A549 (cell line): ENCODE data around the gene NMRK1. TPM values are rescaled to one million over a fixed set of nuclear protein-coding genes. Genes with fewer than 3 reads are reported as not detected.

ENCODE experiments used
- ATAC-seq, 2 experiments: fragments of 200-7000 bp in 1 of 2; fragments of >200 bp in 1 of 2; cut with Nextera tagmentation in 1 of 2; cut with Tn5 transposase in 1 of 2; 3 replicates each; pipeline versions ENCODE4 v1.8.0 to v1.9.1; 2018 to 2020; ENCODE audit warnings: mild to moderate bottlenecking in 1 of 2, moderate library complexity in 1 of 2
- CTCF ChIA-PET: fragments of 300-600 bp; sonication (Branson Sonifier 250); formaldehyde crosslinking; extraction: SDS; loops from one replicate; lab custom pipeline; 2021; ENCODE audit warnings: antibody characterized with exemption, inconsistent platforms; lab: Yijun Ruan, JAX
- POLR2A ChIA-PET: fragments of 350-600 bp; formaldehyde crosslinking; extraction: SDS; loops from one replicate; lab custom pipeline; 2021; ENCODE audit warnings: antibody characterized with exemption, inconsistent platforms; lab: Yijun Ruan, JAX
- DNase-seq, 2 experiments: peaks; one replicate each; pipeline versions ENCODE4 v3.0.0 to v3.0.0-alpha.2; 2011 to 2016; ENCODE audit warnings: low read depth in 1 of 2, low spot score in 1 of 2
- FAIRE-seq: peaks from 2 replicates; lab custom pipeline; 2011; peaks lifted over from hg19 to GRCh38; lab: Jason Lieb, UNC
- H3K27ac ChIP-seq, 2 experiments: fragments of >200 bp; sonication (Bioruptor Twin); formaldehyde crosslinking; 3 replicates each; pipeline ENCODE4 v1.5.1; 2016 to 2017
- H3K4me1 ChIP-seq: fragments of >200 bp; sonication (Bioruptor Twin); formaldehyde crosslinking; 3 replicates; pipeline ENCODE4 v1.6.1; 2016
- H3K4me2 ChIP-seq: fragments of >200 bp; sonication (Bioruptor Twin); formaldehyde crosslinking; 3 replicates; pipeline ENCODE4 v1.6.1; 2016
- H3K4me3 ChIP-seq: fragments of >200 bp; sonication (Bioruptor Twin); formaldehyde crosslinking; 3 replicates; pipeline ENCODE4 v1.5.1; 2016
- H3K9me3 ChIP-seq: fragments of >200 bp; sonication (Bioruptor Twin); formaldehyde crosslinking; 3 replicates; pipeline ENCODE4 v1.6.1; 2016
- CEBPB ChIP-seq, 2 experiments: fragments of >200 bp in 1 of 2; sonication (Bioruptor Twin) in 1 of 2; formaldehyde crosslinking in 1 of 2; IDR thresholded peaks; 2 replicates each; pipeline ENCODE4 v1.6.1; 2012 to 2016
- CHD2 ChIP-seq: fragments of 150-350 bp; IDR thresholded peaks from 2 replicates; pipeline ENCODE4 v1.6.1; 2014; ENCODE audit warnings: low read length; ENCODE audit not compliant: partially characterized antibody
- CHD4 ChIP-seq: fragments of 200-600 bp; sonication (generic); IDR thresholded peaks from 2 replicates; pipeline ENCODE4 v1.6.1; 2016; ENCODE audit warnings: antibody characterized with exemption, mild to moderate bottlenecking, borderline replicate concordance
- E2F6 ChIP-seq: IDR thresholded peaks from 2 replicates; pipeline ENCODE4 v1.6.1; 2012; ENCODE audit warnings: low read depth, borderline replicate concordance
- EP300 ChIP-seq, 2 experiments: fragments of >200 bp; sonication (Bioruptor Twin); formaldehyde crosslinking; IDR thresholded peaks; 2 replicates in 1 of 2; 3 replicates in 1 of 2; pipeline ENCODE4 v1.6.1; 2016 to 2017
- ESRRA ChIP-seq: fragments of 150-350 bp; IDR thresholded peaks from 2 replicates; pipeline ENCODE4 v1.6.1; 2014; ENCODE audit warnings: mild to moderate bottlenecking, low read length, borderline replicate concordance
- FOSB ChIP-seq: fragments of 250-450 bp; sonication (Bioruptor Pico); IDR thresholded peaks from 2 replicates; pipeline ENCODE4 v1.5.0; 2020; ENCODE audit warnings: mild to moderate bottlenecking, moderate library complexity
- FOSL2 ChIP-seq, 2 experiments: fragments of 450-650 bp in 1 of 2; fragments of >200 bp in 1 of 2; sonication (Bioruptor Twin) in 1 of 2; formaldehyde crosslinking; IDR thresholded peaks; 2 replicates each; pipeline versions ENCODE4 v1.5.0 to v1.6.1; 2016 to 2020; ENCODE audit warnings: mild to moderate bottlenecking in 1 of 2, moderate library complexity in 1 of 2
- FOXS1 ChIP-seq: fragments of 250-450 bp; sonication (Bioruptor Pico); IDR thresholded peaks from 2 replicates; pipeline ENCODE4 v1.5.0; 2020; ENCODE audit warnings: mild to moderate bottlenecking, moderate library complexity
- HDAC2 ChIP-seq: fragments of 200-600 bp; sonication (generic); IDR thresholded peaks from 2 replicates; pipeline ENCODE4 v1.6.1; 2016
- HEYL ChIP-seq: fragments of 250-450 bp; sonication (Bioruptor Pico); IDR thresholded peaks from 2 replicates; pipeline ENCODE4 v1.8.0; 2021; ENCODE audit warnings: mild to moderate bottlenecking, moderate library complexity
- HMGXB4 ChIP-seq: fragments of 250-450 bp; sonication (Bioruptor Pico); IDR thresholded peaks from 2 replicates; pipeline ENCODE4 v1.5.0; 2021; ENCODE audit warnings: mild to moderate bottlenecking, moderate library complexity, borderline replicate concordance
- KDM1A ChIP-seq: fragments of 200-600 bp; sonication (generic); IDR thresholded peaks from 2 replicates; pipeline ENCODE4 v1.6.1; 2016; ENCODE audit warnings: low read depth, mild to moderate bottlenecking
- PHF8 ChIP-seq: fragments of 200-600 bp; sonication (generic); IDR thresholded peaks from 2 replicates; pipeline ENCODE4 v1.6.1; 2016; ENCODE audit warnings: low read depth, mild to moderate bottlenecking, antibody characterized with exemption, moderate library complexity, borderline replicate concordance
- RAD21 ChIP-seq, 2 experiments: fragments of >200 bp in 1 of 2; sonication (Bioruptor Twin) in 1 of 2; formaldehyde crosslinking in 1 of 2; IDR thresholded peaks in 1 of 2; conservative IDR thresholded peaks in 1 of 2; 2 replicates in 1 of 2; 3 replicates in 1 of 2; pipeline ENCODE4 v1.6.1; 2012 to 2018; ENCODE audit warnings: inconsistent platforms in 1 of 2
- RCOR1 ChIP-seq: fragments of 150-350 bp; IDR thresholded peaks from 2 replicates; pipeline ENCODE4 v1.6.1; 2014; ENCODE audit warnings: antibody characterized with exemption, low read length, low read depth
- SREBF2 ChIP-seq: fragments of 450-650 bp; IDR thresholded peaks from 2 replicates; pipeline ENCODE4 v1.6.1; 2014; ENCODE audit warnings: mild to moderate bottlenecking, moderate library complexity
- TFCP2L1 ChIP-seq: fragments of 250-450 bp; sonication (Bioruptor Pico); IDR thresholded peaks from 2 replicates; pipeline ENCODE4 v1.5.0; 2021; ENCODE audit warnings: mild to moderate bottlenecking
- ZFP36 ChIP-seq: fragments of 450-650 bp; IDR thresholded peaks from 2 replicates; pipeline ENCODE4 v1.6.1; 2014; ENCODE audit warnings: borderline replicate concordance; ENCODE audit not compliant: partially characterized antibody
- ZSCAN20 ChIP-seq: fragments of 250-450 bp; sonication (Bioruptor Pico); IDR thresholded peaks from 2 replicates; pipeline ENCODE4 v1.8.0; 2022; ENCODE audit warnings: mild to moderate bottlenecking, moderate library complexity
- WGBS: methylation state at CpG from one replicate; pipeline ENCODE4 v1.1.6; 2017; ENCODE audit errors: missing lambda C conversion rate; 5-methylcytosine and 5-hydroxymethylcytosine counted together
- polyA plus RNA-seq, 4 experiments: library from polyadenylated mRNA; depleted of rRNA in 3 of 4; stranded (reverse); fragments of >200 nt; fragmentation: RNase III in 1 of 4; extraction: RNeasy Plus Mini Kit Qiagen cat#74134 plus additional on column Dnase treatment in 1 of 4; gene quantifications; 2 replicates in 3 of 4; 3 replicates in 1 of 4; pipeline ENCODE4 v1.2.3, GENCODE V29; 2011 to 2017
- TF ChIP-seq, protein P1 (sequence below): fragments of 450-650 bp; IDR thresholded peaks from 2 replicates; pipeline ENCODE4 v1.6.1; 2014; ENCODE audit warnings: antibody characterized with exemption

NMRK1 gene
- polyA plus RNA-seq, 2 of the 4 experiments (the other 2 are of a cell fraction), result 7.6 to 10.5 TPM

GRCh38 chr9:75071530-75072122 is 16.3 kb downstream of the NMRK1 start:
- no peak overlapping the region for H3K4me2 ChIP-seq
- ChIA-PET CTCF (interaction anchor here (1.5 to 4.0 kb wide), 2 partner anchors 297 to 301 kb away, joined by 6 to 16 read pairs; no protein-coding TSS in a partner anchor), POLR2A (no interaction called here)
- 76% methylated on average over 5 of the region's 5 CpGs for WGBS
- no peak for FAIRE-seq
- H3K27ac ChIP-seq, result no peak overlapping the region
- no peaks in the 10 kb centered on the region for H3K9me3 ChIP-seq
- no peak for ATAC-seq
- no peak overlapping the region for H3K4me3 ChIP-seq
- no peaks in the 10 kb centered on the region for H3K4me1 ChIP-seq
- TF ChIP-seq FOSL2 (IDR thresholded peaks at IDR 0.05) (no peak), FOSL2 (CRISPR knock-in tag; IDR thresholded peaks at IDR 0.05) (peak; percentile 18; the same call in 1 of the 2 replicates), ESRRA (no peak)
- DNase-seq, result no peak

GRCh38 chr9:75069171-75069570 is 18.8 kb downstream of the NMRK1 start:
- no peak for DNase-seq
- H3K4me2 ChIP-seq, result no peak overlapping the region
- TF ChIP-seq RCOR1, result no peak
- TF ChIP-seq SREBF2, result no peak
- TF ChIP-seq PHF8, result no peak
- no peak for TF ChIP-seq FOXS1 (CRISPR knock-in tag)
- TF ChIP-seq HMGXB4 (CRISPR knock-in tag), result no peak
- no peak for TF ChIP-seq KDM1A
- TF ChIP-seq FOSB, result no peak
- TF ChIP-seq E2F6, result no peak
- no peak for TF ChIP-seq HDAC2
- TF ChIP-seq, protein P1, sequence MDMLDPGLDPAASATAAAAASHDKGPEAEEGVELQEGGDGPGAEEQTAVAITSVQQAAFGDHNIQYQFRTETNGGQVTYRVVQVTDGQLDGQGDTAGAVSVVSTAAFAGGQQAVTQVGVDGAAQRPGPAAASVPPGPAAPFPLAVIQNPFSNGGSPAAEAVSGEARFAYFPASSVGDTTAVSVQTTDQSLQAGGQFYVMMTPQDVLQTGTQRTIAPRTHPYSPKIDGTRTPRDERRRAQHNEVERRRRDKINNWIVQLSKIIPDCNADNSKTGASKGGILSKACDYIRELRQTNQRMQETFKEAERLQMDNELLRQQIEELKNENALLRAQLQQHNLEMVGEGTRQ, result no peak
- TF ChIP-seq CEBPB (IDR thresholded peaks at IDR 0.05), result no peak
- no peak for TF ChIP-seq CHD2
- TF ChIP-seq RAD21 (conservative IDR thresholded peaks at IDR 0.05 in 1 of 2, IDR thresholded peaks at IDR 0.05 in 1 of 2), result no peak
- no peak for TF ChIP-seq HEYL (CRISPR knock-in tag)
- TF ChIP-seq CHD4, result no peak
- TF ChIP-seq ZSCAN20 (CRISPR knock-in tag), result no peak
- no peak for TF ChIP-seq ZFP36
- TF ChIP-seq FOSL2 (IDR thresholded peaks at IDR 0.05), result no peak
- TF ChIP-seq FOSL2 (CRISPR knock-in tag; IDR thresholded peaks at IDR 0.05), result no peak
- TF ChIP-seq EP300 (IDR thresholded peaks at IDR 0.05), result no peak
- TF ChIP-seq TFCP2L1 (CRISPR knock-in tag), result no peak
- FAIRE-seq, result no peak
- no peaks in the 10 kb centered on the region for H3K4me1 ChIP-seq
- H3K4me3 ChIP-seq, result no peak overlapping the region
- no peak for ATAC-seq
- 48% methylated on average over 2 of the region's 2 CpGs for WGBS
- CTCF ChIA-PET, result interaction anchor here (0.8 to 4.0 kb wide), 6 partner anchors 12 to 307 kb away, joined by 3 to 16 read pairs (median 3); no protein-coding TSS in a partner anchor
- POLR2A ChIA-PET, result interaction anchor here (1.6 kb wide), 1 partner anchor 41 kb away, joined by 6 read pairs; the partner anchor contains the start of gene CARNMT1
- no peak overlapping the region for H3K27ac ChIP-seq
- no peaks in the 10 kb centered on the region for H3K9me3 ChIP-seq
